ENCODE results near the gene CUEDC2.

Gene CUEDC2

GRCh38 chr10:102461187-102462054, 29.0 kb upstream of the CUEDC2 start:
- Histone ChIP-seq H3K4me3 (ENCODE audit: low read depth, low read length) (peak overlapping the region; percentile 59), H3K4me2 (ENCODE audit: low read length) (peak overlapping the region; percentile 83), H3K9me3 (ENCODE audit: control insufficient read depth, low read length) (no peaks in the 10 kb centered on the region), H3K27me3 (ENCODE audit: control insufficient read depth, insufficient read depth, low read length) (no peaks in the 10 kb centered on the region), H3K79me2 (peaks cover 2% of the 10 kb centered on the region), H2AFZ (peak overlapping the region; percentile 100), H3K27ac (no peak overlapping the region), H3K9ac (peak overlapping the region; percentile 17), H3K4me1 (peaks cover 15% of the 10 kb centered on the region), H3K36me3 (ENCODE audit: control insufficient read depth, insufficient read depth, low read length) (no peaks in the 10 kb centered on the region)
- TF ChIP-seq CTCF (IDR thresholded peaks at IDR 0.05): no peak

GRCh38 chr10:102460836-102461186, 28.4 kb upstream of the CUEDC2 start:
- no peak for TF ChIP-seq CTCF (IDR thresholded peaks at IDR 0.05)
- Histone ChIP-seq H3K79me2 (peaks cover 2% of the 10 kb centered on the region), H3K36me3 (ENCODE audit: control insufficient read depth, insufficient read depth, low read length) (no peaks in the 10 kb centered on the region), H3K4me1 (peaks cover 15% of the 10 kb centered on the region), H3K4me2 (ENCODE audit: low read length) (peak overlapping the region; percentile 83), H3K9ac (no peak overlapping the region), H3K9me3 (ENCODE audit: control insufficient read depth, low read length) (no peaks in the 10 kb centered on the region), H3K27me3 (ENCODE audit: control insufficient read depth, insufficient read depth, low read length) (no peaks in the 10 kb centered on the region), H3K27ac (no peak overlapping the region), H2AFZ (peak overlapping the region; percentile 100), H3K4me3 (ENCODE audit: low read depth, low read length) (peak overlapping the region; percentile 59)

- Histone ChIP-seq H3K4me3 (ENCODE audit: low read depth, low read length) (no peak overlapping the region), H2AFZ (no peak overlapping the region), H3K27ac (no peak overlapping the region), H3K9ac (no peak overlapping the region), H3K9me3 (ENCODE audit: control insufficient read depth, low read length) (no peaks in the 10 kb centered on the region), H3K4me1 (peaks cover 15% of the 10 kb centered on the region), H3K36me3 (ENCODE audit: control insufficient read depth, insufficient read depth, low read length) (no peaks in the 10 kb centered on the region), H3K27me3 (ENCODE audit: control insufficient read depth, insufficient read depth, low read length) (no peaks in the 10 kb centered on the region), H3K79me2 (peaks cover 2% of the 10 kb centered on the region), H3K4me2 (ENCODE audit: low read length) (no peak overlapping the region)
- no peak for TF ChIP-seq CTCF (IDR thresholded peaks at IDR 0.05)
Observed at GRCh38 chr10:102458656-102459055, 26.3 kb upstream of the CUEDC2 start.

GRCh38 chr10:102457591-102458150, 25.3 kb upstream of the CUEDC2 start:
- no peaks in the 10 kb centered on the region for H3K9me3 ChIP-seq (ENCODE audit: control insufficient read depth, low read length)
- H2AFZ ChIP-seq: no peak overlapping the region
- peaks cover 2% of the 10 kb centered on the region for H3K79me2 ChIP-seq
- H3K9ac ChIP-seq: no peak overlapping the region
- H3K4me3 ChIP-seq (ENCODE audit: low read depth, low read length): no peak overlapping the region
- TF ChIP-seq CTCF (IDR thresholded peaks at IDR 0.05): no peak
- no peaks in the 10 kb centered on the region for H3K27me3 ChIP-seq (ENCODE audit: control insufficient read depth, insufficient read depth, low read length)
- no peaks in the 10 kb centered on the region for H3K36me3 ChIP-seq (ENCODE audit: control insufficient read depth, insufficient read depth, low read length)
- no peak overlapping the region for H3K27ac ChIP-seq
- H3K4me1 ChIP-seq: peaks cover 9% of the 10 kb centered on the region
- no peak overlapping the region for H3K4me2 ChIP-seq (ENCODE audit: low read length)

Measured in parathyroid adenoma (tissue), 2 donors.